Activated CD8-positive, alpha-beta T cell treated with anti-CD3 and anti-CD28 coated beads, Interleukin-2, amount 10 ng/mL, durations not matched to agents 7 days and 5 days (primary cell): ENCODE data around the gene CD2BP2. TPM values are rescaled to one million over a fixed set of nuclear protein-coding genes. Genes with fewer than 3 reads are reported as not detected.

ENCODE experiments used
- ATAC-seq: fragments of 150-1000 bp; cut with Tn5 transposase; one replicate; pipeline ENCODE4 v1.10.0; 2021; ENCODE audit warnings: moderate library complexity
- CTCF ChIA-PET: fragments of 350-600 bp; sonication (Branson Sonifier 250); formaldehyde crosslinking; loops from one replicate; lab custom pipeline; 2021; ENCODE audit warnings: antibody characterized with exemption; lab: Charles Lee
- POLR2A ChIA-PET: fragments of 350-600 bp; sonication (Branson Sonifier 250); formaldehyde crosslinking; loops from one replicate; lab custom pipeline; 2021; ENCODE audit warnings: antibody characterized with exemption; lab: Charles Lee
- DNase-seq: peaks from one replicate; pipeline ENCODE4 v3.0.0-alpha.2; 2020
- H3K27ac Mint-ChIP-seq: one replicate; pipeline ENCODE4 v1.8.0; 2021; ENCODE audit warnings: mild to moderate bottlenecking, mixed read lengths
- H3K27me3 Mint-ChIP-seq: one replicate; pipeline ENCODE4 v1.8.0; 2021; ENCODE audit warnings: low read depth, mixed read lengths
- H3K36me3 Mint-ChIP-seq: one replicate; pipeline ENCODE4 v1.8.0; 2021; ENCODE audit warnings: low read depth, mixed read lengths
- H3K4me1 Mint-ChIP-seq: one replicate; pipeline ENCODE4 v1.8.0; 2021; ENCODE audit warnings: low read depth, mixed read lengths
- H3K4me3 Mint-ChIP-seq: one replicate; pipeline ENCODE4 v1.8.0; 2021; ENCODE audit warnings: mild to moderate bottlenecking, mixed read lengths
- H3K9me3 Mint-ChIP-seq: one replicate; pipeline ENCODE4 v1.8.0; 2022; ENCODE audit warnings: mixed read lengths; ENCODE audit not compliant: insufficient read depth
- total RNA-seq, 2 experiments: library from RNA; stranded (reverse); gene quantifications; one replicate each; pipeline ENCODE4 v1.2.3, GENCODE V29; 2021

The CD2BP2 gene
- total RNA-seq, 2 experiments from 2014 or later, result 62.7 to 67.5 TPM

GRCh38 chr16:30370456-30371247 lies 15.5 kb upstream of the CD2BP2 start, which contains the start of gene TBC1D10B:
Gene TBC1D10B (minus strand): TSS chr16:30370494. CDS start chr16:30370183, 311 bp downstream.
- ATAC-seq, result peak; percentile 87
- peak; percentile 100 for DNase-seq
- peak within 1 kb of the TSS; percentile 92 for H3K27ac Mint-ChIP-seq
- ChIA-PET CTCF (interaction anchor here (0.5 to 3.0 kb wide), 17 partner anchors 10 to 259 kb away, joined by 3 to 36 read pairs (median 5); partner anchors contain the start of genes CD2BP2, DCTPP1, SEPTIN1 and ZNF48), POLR2A (interaction anchor here (0.6 to 2.7 kb wide), 11 partner anchors 10 to 639 kb away, joined by 3 to 20 read pairs (median 4); partner anchors contain the start of genes CD2BP2, CORO1A, SEPTIN1 and ZNF764)
- peaks cover 45% of the 10 kb centered on the region for H3K4me1 Mint-ChIP-seq
- no peaks in the 10 kb centered on the region for H3K27me3 Mint-ChIP-seq
- H3K36me3 Mint-ChIP-seq, result peaks cover 29% of the 10 kb centered on the region
- peak within 1 kb of the TSS; percentile 95 for H3K4me3 Mint-ChIP-seq
- no peaks in the 10 kb centered on the region for H3K9me3 Mint-ChIP-seq

- DNase-seq (no peak), ATAC-seq (peak; percentile 4)
- Mint-ChIP-seq H3K36me3 (peaks cover 35% of the 10 kb centered on the region), H3K4me3 (peak overlapping the region; percentile 83), H3K4me1 (peaks cover 46% of the 10 kb centered on the region), H3K9me3 (no peaks in the 10 kb centered on the region), H3K27me3 (no peaks in the 10 kb centered on the region), H3K27ac (peak overlapping the region; percentile 92)
- ChIA-PET POLR2A (interaction anchor here (0.9 to 2.7 kb wide), 4 partner anchors 12 to 187 kb away, joined by 3 to 20 read pairs (median 6); partner anchors contain the start of genes CD2BP2, CORO1A and SEPTIN1), CTCF (interaction anchor here (0.7 to 2.6 kb wide), 12 partner anchors 13 to 258 kb away, joined by 3 to 16 read pairs (median 6); partner anchors contain the start of genes CD2BP2, DCTPP1, SEPTIN1 and ZNF771)
Observed at GRCh38 chr16:30369938-30370455, 14.9 kb upstream of the CD2BP2 start.

- POLR2A ChIA-PET, result interaction anchor here (0.8 to 1.9 kb wide), 3 partner anchors 9 to 34 kb away, joined by 3 to 6 read pairs (median 3); partner anchors contain the start of gene SEPTIN1
- no peaks in the 10 kb centered on the region for H3K27me3 Mint-ChIP-seq
- CTCF ChIA-PET, result interaction anchor here (0.6 to 2.6 kb wide), 9 partner anchors 9 to 48 kb away, joined by 3 to 16 read pairs (median 5); partner anchors contain the start of genes SEPTIN1, ZNF48 and ZNF771
- peak; percentile 41 for DNase-seq
- H3K9me3 Mint-ChIP-seq, result no peaks in the 10 kb centered on the region
- H3K36me3 Mint-ChIP-seq, result peaks cover 41% of the 10 kb centered on the region
- H3K4me3 Mint-ChIP-seq, result peak overlapping the region; percentile 95
- peaks cover 51% of the 10 kb centered on the region for H3K4me1 Mint-ChIP-seq
- H3K27ac Mint-ChIP-seq, result peak overlapping the region; percentile 85
- no peak for ATAC-seq
Observed at GRCh38 chr16:30369091-30369937, 14.2 kb upstream of the CD2BP2 start.

GRCh38 chr16:30368792-30369090 lies 13.6 kb upstream of the CD2BP2 start:
- DNase-seq (no peak), ATAC-seq (no peak)
- peaks cover 51% of the 10 kb centered on the region for H3K4me1 Mint-ChIP-seq

GRCh38 chr16:30368122-30368791 lies 13.1 kb upstream of the CD2BP2 start:
- H3K9me3 Mint-ChIP-seq, result no peaks in the 10 kb centered on the region
- POLR2A ChIA-PET, result interaction anchor here (1.5 to 1.9 kb wide), 3 partner anchors 10 to 39 kb away, joined by 3 to 6 read pairs (median 4); partner anchors contain the start of genes SEPTIN1 and ZNF771
- CTCF ChIA-PET, result interaction anchor here (1.4 to 2.6 kb wide), 6 partner anchors 10 to 41 kb away, joined by 4 to 16 read pairs (median 9); partner anchors contain the start of genes SEPTIN1, ZNF48 and ZNF771
- ATAC-seq (no peak), DNase-seq (no peak)
- peak overlapping the region; percentile 85 for H3K27ac Mint-ChIP-seq
- H3K36me3 Mint-ChIP-seq, result peaks cover 46% of the 10 kb centered on the region
- no peaks in the 10 kb centered on the region for H3K27me3 Mint-ChIP-seq
- peak overlapping the region; percentile 95 for H3K4me3 Mint-ChIP-seq
- peaks cover 54% of the 10 kb centered on the region for H3K4me1 Mint-ChIP-seq

More at GRCh38 chr16:30368792-30369090, 13.6 kb upstream of the CD2BP2 start:
- H3K27me3 Mint-ChIP-seq, result no peaks in the 10 kb centered on the region
- H3K4me3 Mint-ChIP-seq, result peak overlapping the region; percentile 95
- POLR2A ChIA-PET, result interaction anchor here (0.8 to 1.9 kb wide), 3 partner anchors 9 to 33 kb away, joined by 3 to 6 read pairs (median 3); partner anchors contain the start of gene SEPTIN1
- H3K36me3 Mint-ChIP-seq, result peaks cover 42% of the 10 kb centered on the region
- CTCF ChIA-PET, result interaction anchor here (0.6 to 2.6 kb wide), 9 partner anchors 10 to 49 kb away, joined by 3 to 16 read pairs (median 5); partner anchors contain the start of genes SEPTIN1, ZNF48 and ZNF771
- peak overlapping the region; percentile 85 for H3K27ac Mint-ChIP-seq
- no peaks in the 10 kb centered on the region for H3K9me3 Mint-ChIP-seq

- H3K9me3 Mint-ChIP-seq, result no peaks in the 10 kb centered on the region
- H3K4me3 Mint-ChIP-seq, result peak overlapping the region; percentile 95
- ATAC-seq, result no peak
- POLR2A ChIA-PET, result interaction anchor here (1.5 to 1.6 kb wide), 2 partner anchors 10 to 40 kb away, joined by 3 to 4 read pairs; partner anchors contain the start of gene ZNF771
- CTCF ChIA-PET, result interaction anchor here (1.6 to 3.2 kb wide), 4 partner anchors 26 to 42 kb away, joined by 5 to 16 read pairs (median 12); partner anchors contain the start of gene ZNF48
- no peaks in the 10 kb centered on the region for H3K27me3 Mint-ChIP-seq
- H3K4me1 Mint-ChIP-seq, result peaks cover 54% of the 10 kb centered on the region
- DNase-seq, result no peak
- H3K27ac Mint-ChIP-seq, result peak overlapping the region; percentile 51
- H3K36me3 Mint-ChIP-seq, result peaks cover 52% of the 10 kb centered on the region
Observed at GRCh38 chr16:30367349-30368009, 12.4 kb upstream of the CD2BP2 start.

- ChIA-PET CTCF (interaction anchor here (1.2 to 3.2 kb wide), 2 partner anchors 10 to 43 kb away, joined by 6 to 16 read pairs; no protein-coding TSS in a partner anchor), POLR2A (interaction anchor here (0.9 to 1.6 kb wide), 2 partner anchors 12 to 41 kb away, joined by 3 read pairs; partner anchors contain the start of genes CD2BP2 and ZNF771)
- Mint-ChIP-seq H3K4me1 (peaks cover 45% of the 10 kb centered on the region), H3K27me3 (no peaks in the 10 kb centered on the region), H3K36me3 (peaks cover 57% of the 10 kb centered on the region), H3K9me3 (no peaks in the 10 kb centered on the region), H3K4me3 (peak overlapping the region; percentile 95), H3K27ac (no peak overlapping the region)
- ATAC-seq, result no peak
- no peak for DNase-seq
Observed at GRCh38 chr16:30366511-30366910, 11.4 kb upstream of the CD2BP2 start.

- no peak overlapping the region for H3K27ac Mint-ChIP-seq
Observed at GRCh38 chr16:30365200-30365599, 10.1 kb upstream of the CD2BP2 start.

GRCh38 chr16:30361180-30361579 lies 6.1 kb upstream of the CD2BP2 start:
- DNase-seq (no peak), ATAC-seq (no peak)
- Mint-ChIP-seq H3K36me3 (peaks cover 68% of the 10 kb centered on the region), H3K4me3 (no peak overlapping the region), H3K4me1 (peaks cover 38% of the 10 kb centered on the region), H3K27ac (no peak overlapping the region), H3K9me3 (no peaks in the 10 kb centered on the region), H3K27me3 (no peaks in the 10 kb centered on the region)
- POLR2A ChIA-PET, result no interaction called here
- CTCF ChIA-PET, result no interaction called here

More at GRCh38 chr16:30365200-30365599, 10.1 kb upstream of the CD2BP2 start:
- H3K9me3 Mint-ChIP-seq, result no peaks in the 10 kb centered on the region
- H3K27me3 Mint-ChIP-seq, result no peaks in the 10 kb centered on the region
- ATAC-seq (no peak), DNase-seq (no peak)
- H3K4me1 Mint-ChIP-seq, result peaks cover 40% of the 10 kb centered on the region
- H3K36me3 Mint-ChIP-seq, result peaks cover 67% of the 10 kb centered on the region
- no peak overlapping the region for H3K4me3 Mint-ChIP-seq
- ChIA-PET POLR2A (no interaction called here), CTCF (interaction anchor here (1.2 to 3.2 kb wide), 3 partner anchors 9 to 45 kb away, joined by 5 to 16 read pairs (median 6); partner anchors contain the start of gene CD2BP2)

- Mint-ChIP-seq H3K9me3 (no peaks in the 10 kb centered on the region), H3K36me3 (peaks cover 64% of the 10 kb centered on the region), H3K27me3 (no peaks in the 10 kb centered on the region), H3K4me3 (no peak overlapping the region), H3K27ac (no peak overlapping the region), H3K4me1 (peaks cover 42% of the 10 kb centered on the region)
- DNase-seq, result no peak
- no peak for ATAC-seq
- POLR2A ChIA-PET, result no interaction called here
- CTCF ChIA-PET, result interaction anchor here (0.6 to 1.4 kb wide), 3 partner anchors 49 to 328 kb away, joined by 3 to 4 read pairs (median 4); no protein-coding TSS in a partner anchor
Observed at GRCh38 chr16:30359871-30360170, 4.7 kb upstream of the CD2BP2 start.
